HG02840 (cell line): ENCODE measurements around the gene CFLAR.
A peak's percentile ranks its signal among the peaks of the same experiment; 100 is the strongest.
"Not testable (repeated sequence)": the region's sequence is repeated elsewhere in the genome, so short reads cannot be mapped to it uniquely, and the experiment has no call there.

ENCODE experiments used
- ATAC-seq: cut with Tn5 transposase; IDR thresholded peaks from one replicate; pipeline ENCODE4 v1.9.1; 2021; ENCODE audit warnings: mild to moderate bottlenecking, moderate library complexity, moderate number of reproducible peaks; ENCODE audit not compliant: unreplicated experiment, low FRiP score

Gene CFLAR

GRCh38 chr2:201172279-201172678, 56.3 kb downstream of the CFLAR start:
- ATAC-seq = no peak

DNA sequence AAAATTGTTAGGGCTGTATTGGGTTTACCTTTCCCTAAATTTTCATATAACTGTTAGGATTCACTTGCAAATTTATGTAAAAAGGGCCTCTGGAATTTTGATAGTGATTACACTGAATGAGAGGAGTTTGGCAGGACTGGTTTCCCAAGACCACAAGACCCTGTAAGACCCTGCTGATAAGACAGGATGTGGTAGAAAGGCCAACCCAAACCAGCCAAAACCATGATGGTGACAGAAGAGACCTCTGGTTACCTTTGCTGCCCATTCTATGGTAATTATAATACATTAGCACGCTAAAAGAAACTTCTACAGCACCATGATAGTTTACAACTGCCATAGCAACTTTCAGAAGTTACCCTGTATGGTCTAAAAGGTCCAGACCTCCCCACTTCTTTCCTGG, 58.7 kb downstream of the CFLAR start:
- no peak for ATAC-seq

- ATAC-seq = no peak
These were observed 60.1 kb downstream of the CFLAR start for GRCh38 chr2:201176081-201176481.

- no peak for ATAC-seq
These were observed 64.0 kb downstream of the CFLAR start for GRCh38 chr2:201180010-201180409.

GRCh38 chr2:201182650-201183364, 66.8 kb downstream of the CFLAR start, which contains the start of gene CASP10:
Gene CASP10 (plus strand): TSS chr2:201183141. CDS start chr2:201185778, 2,637 bp downstream.
- ATAC-seq = no peak

DNA sequence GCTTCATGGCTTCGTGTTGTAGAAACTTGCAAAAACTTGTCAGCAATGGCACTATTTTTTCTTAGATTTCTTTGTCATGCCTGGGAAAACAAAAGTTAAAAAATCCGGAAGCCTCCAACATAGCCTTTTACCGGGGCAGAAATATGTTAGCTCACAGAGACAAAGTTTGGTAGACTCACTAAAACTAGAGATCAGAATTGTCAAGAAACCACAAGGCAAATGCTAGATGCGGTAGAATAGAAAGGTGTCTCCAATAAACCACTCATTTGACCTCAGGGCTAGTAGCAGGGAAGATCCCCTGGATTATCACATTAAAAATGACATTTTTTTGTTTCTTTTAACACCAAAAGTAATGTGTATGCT, 67.4 kb downstream of the CFLAR start:
- no peak for ATAC-seq

DNA sequence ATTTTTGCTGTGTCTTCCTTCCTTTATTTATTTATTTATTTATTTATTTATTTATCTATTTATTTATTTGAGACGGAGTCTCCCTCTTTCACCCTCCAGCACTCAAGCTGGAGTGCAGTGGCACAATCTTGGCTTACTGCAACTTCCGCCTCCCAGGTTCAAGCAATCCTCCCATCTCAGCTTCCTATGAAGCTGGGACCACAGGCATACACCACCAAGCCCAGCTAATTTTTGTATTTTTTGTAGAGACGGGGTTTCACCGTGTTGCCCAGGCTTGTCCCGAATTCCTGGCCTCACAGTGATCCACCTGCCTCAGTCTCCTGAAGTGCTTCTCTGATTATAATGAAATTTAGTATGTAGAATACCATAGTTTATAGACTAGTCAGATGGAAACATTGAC, 67.9 kb downstream of the CFLAR start:
- ATAC-seq = not testable (repeated sequence)

GRCh38 chr2:201184248-201184647, 68.3 kb downstream of the CFLAR start:
- not testable (repeated sequence) for ATAC-seq

DNA sequence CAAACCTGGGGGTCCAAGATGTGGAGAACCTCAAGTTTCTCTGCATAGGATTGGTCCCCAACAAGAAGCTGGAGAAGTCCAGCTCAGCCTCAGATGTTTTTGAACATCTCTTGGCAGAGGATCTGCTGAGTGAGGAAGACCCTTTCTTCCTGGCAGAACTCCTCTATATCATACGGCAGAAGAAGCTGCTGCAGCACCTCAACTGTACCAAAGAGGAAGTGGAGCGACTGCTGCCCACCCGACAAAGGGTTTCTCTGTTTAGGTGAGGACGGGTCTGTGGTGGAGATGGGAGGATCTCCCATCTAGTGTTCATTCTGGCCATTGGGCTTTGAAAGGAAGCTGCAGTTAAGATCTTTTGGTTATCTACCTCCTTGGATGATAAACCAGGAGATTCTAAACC, 69.9 kb downstream of the CFLAR start:
- ATAC-seq = no peak

- ATAC-seq = no peak
These were observed 71.0 kb downstream of the CFLAR start for GRCh38 chr2:201186982-201187381.

DNA sequence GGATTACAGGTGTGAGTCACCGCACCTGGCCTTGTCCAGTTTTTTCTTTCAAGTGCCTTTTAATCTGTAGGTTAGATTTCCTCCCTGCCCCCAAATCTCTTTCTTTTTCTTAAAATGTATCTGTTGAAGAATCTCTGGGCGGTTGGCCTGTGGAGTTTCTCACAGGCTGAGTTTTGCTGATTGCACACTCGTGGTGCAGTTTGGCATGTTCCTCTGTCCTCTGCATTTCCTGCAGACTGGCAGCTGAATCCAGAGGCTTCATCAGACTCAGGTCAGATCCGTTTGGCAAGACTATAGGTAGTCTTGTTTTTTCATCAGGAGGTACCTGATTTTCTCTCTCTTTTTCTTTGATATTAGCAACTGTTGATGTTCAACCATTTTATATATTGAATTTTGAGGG, 72.5 kb downstream of the CFLAR start:
- ATAC-seq = no peak

DNA sequence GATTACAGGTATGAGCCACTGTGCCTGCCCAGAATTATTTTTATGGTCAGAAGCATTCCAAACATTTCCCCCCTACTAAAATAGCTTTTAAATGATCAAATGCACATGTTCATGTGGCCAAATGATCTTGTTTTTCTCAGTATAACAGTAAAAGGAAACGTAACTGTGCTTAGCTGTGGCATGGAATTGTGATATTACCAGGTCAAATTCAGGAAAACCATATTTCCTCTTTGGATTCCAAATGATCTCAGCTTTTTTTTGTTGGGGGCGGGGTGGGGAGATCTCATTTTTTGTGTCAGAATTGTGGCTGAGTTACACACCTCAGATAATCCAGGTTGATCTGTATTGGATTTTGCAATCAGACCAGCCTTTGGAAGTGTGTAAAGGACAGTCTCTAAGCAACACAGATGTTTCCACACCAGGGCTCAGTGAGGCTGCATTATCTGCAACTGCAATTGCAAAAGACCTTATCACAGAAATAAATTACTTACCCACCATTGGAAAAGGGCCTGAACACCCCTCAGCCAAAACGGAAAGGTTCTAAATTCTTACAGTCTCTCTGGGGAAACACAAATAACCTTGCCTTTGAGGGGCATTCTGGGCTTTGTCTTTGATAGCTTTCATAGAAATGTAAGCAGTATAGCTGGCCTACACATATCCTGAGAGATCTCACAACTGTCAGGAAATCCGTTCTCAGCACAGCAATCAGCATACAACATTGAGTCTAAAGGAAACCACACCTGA, 75.3 kb downstream of the CFLAR start:
- no peak for ATAC-seq

DNA sequence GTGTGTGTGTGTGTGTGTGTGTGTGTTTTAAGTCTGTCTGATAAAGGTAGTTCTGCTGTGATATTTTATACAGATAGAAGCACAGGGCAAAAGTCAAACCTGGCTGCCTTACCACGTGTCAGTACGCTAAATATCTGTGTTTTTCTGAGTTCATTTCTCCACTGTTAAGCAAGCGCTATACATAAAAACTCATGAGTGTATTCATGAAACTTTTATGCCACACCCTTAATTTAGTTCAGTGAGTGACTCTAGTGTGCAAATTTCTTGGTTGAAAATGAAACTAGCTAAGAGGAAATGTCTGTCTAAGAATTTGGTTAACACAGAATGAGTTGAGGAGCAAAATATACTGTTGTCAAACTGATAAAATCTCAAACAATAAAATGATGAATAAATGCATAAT, 78.1 kb downstream of the CFLAR start:
- peak; percentile 88 for ATAC-seq

DNA sequence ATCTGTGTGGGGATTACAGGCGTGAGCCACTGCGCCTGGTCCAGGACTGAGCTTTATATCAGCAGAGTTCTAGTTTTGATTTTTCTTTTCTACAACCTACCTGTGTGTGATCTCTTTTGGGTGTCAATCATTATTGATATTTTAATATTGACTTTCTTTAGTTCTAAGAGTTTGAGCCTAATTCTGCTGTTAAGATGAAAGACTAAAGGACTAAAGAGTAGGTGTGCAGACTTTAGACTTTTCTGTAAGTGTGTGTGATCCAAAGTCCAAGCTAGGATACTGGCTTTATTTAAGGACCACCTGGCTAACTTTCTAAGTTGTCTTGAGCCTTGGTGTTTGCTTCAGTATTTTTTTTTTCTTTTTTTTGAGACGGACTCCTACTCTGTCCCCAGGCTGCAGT, 79.4 kb downstream of the CFLAR start:
- ATAC-seq = no peak

GRCh38 chr2:201196003-201196402, 80.0 kb downstream of the CFLAR start:
- no peak for ATAC-seq

GRCh38 chr2:201196803-201197202, 80.8 kb downstream of the CFLAR start:
- no peak for ATAC-seq

DNA sequence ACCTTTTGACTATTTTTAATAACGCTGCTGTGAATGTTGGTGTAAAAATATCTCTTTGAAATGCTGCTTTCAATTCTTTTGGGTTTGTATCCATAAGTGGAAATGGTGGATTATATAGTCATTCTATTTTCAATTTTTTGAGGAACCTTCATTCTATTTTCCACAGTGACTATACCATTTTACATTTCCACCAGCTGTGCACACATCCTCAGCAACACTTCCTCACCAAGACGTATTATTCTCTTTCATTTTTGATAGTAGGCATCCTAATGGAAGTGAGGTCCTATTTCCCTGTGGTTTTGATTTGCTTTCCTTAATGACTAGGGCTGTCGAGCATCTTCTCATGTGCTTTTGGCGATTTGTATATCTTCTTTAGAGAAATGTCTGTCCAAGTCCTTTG, 81.8 kb downstream of the CFLAR start:
- ATAC-seq = no peak

DNA sequence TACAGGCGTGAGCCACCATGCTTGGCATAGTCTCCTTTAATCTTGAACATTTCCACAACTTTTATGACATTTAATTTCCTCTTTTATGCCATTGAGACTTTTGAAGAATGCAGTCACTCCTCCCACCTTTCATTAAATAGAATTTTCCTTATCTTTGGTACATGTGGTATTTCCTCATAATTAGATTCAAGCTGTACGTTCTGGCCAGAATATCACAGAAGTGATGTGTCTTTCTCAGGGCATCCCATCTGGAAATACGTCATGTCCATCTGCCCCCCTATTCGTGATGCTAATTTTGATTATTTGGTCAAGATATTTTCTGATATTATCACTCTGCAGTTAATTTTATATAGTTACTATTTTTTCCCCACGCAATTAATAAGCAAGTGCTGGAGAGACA, 83.9 kb downstream of the CFLAR start:
- no peak for ATAC-seq

GRCh38 chr2:201200345-201200744, 84.4 kb downstream of the CFLAR start:
- ATAC-seq = no peak

DNA sequence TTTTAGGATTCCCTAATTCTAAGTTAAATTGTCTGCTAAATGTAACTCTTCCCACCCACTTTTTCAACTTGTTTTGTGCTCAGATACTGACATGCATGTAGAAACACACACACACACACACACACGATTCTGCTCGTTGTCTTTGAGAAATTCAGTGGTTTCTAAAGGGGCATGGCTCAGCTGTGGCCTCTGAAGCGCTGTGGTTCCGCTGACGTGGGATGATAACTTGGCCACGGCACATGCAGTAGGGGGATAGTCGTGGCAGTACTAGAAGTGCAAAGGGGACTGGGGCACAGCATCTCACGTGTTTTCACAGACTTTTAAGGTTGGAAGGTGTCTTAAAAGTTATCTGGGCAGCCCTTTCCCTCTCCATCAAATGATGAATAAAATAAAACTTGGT, 85.4 kb downstream of the CFLAR start:
- no peak for ATAC-seq

DNA sequence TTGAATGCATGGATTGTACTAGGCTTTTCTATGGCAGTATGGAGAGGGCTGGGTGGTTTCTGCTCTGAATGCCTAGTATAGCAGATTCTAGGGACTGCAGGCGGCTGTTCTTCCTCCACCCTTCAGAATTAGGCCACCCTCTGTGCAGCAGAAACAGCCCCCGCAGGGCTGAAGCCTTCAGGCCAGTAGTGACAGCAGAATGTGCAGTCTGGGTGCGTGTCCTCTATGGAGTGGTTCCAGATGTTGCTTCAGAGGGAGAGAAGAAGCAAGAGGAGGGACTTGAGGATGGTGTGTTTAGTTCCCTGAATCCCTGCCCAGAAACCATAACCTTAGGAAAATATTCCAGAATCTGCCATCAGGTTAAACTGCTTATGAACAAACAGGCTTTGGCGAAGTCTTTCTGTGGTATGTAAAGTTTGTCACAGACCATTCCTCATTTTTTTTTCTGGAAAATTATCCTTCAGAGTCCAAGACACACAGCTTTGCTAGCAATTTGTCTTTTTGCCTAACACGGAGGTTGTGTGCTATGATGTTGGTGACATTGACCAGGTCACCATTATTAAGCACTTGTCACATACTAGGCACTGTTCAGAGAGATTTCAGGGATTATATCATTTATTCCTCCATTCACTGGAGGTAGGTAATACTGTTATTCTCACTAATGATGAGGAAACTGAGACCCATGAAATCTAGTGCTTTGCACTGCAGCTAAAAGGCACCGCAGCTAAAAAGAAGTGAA, 88.1 kb downstream of the CFLAR start:
- no peak for ATAC-seq
